SKM-1 treated with dmso at 0.1 percent for 144 hours (cell line): ENCODE results near the gene S100A8.
"Not testable (repeated sequence)": the region's sequence is repeated elsewhere in the genome, so short reads cannot be mapped to it uniquely, and the experiment has no call there.

ENCODE experiments used
- DNase-seq: peaks from one replicate; lab custom pipeline; 2025; ENCODE audit not compliant: unreplicated experiment; lab: John Stamatoyannopoulos, UW

S100A8 gene

GRCh38 chr1:153348511-153349362 lies 42.1 kb downstream of the S100A8 start, which contains the start of gene PGLYRP4:
Gene PGLYRP4, minus strand, starts transcription at chr1:153348841. Its CDS starts 909 bp downstream, at chr1:153347932.
- no peak for DNase-seq

- no peak for DNase-seq
These were observed 43.0 kb downstream of the S100A8 start for GRCh38 chr1:153347856-153348255.

- DNase-seq, result not testable (repeated sequence)
These were observed 43.8 kb downstream of the S100A8 start for GRCh38 chr1:153347049-153347448.

- no peak for DNase-seq
These were observed 44.7 kb downstream of the S100A8 start for GRCh38 chr1:153346077-153346723.

- no peak for DNase-seq
These were observed 45.4 kb downstream of the S100A8 start for GRCh38 chr1:153345187-153346076.

- DNase-seq, result peak; percentile 98
These were observed 46.2 kb downstream of the S100A8 start for GRCh38 chr1:153344718-153345025.

GRCh38 chr1:153343811-153344717 lies 46.8 kb downstream of the S100A8 start:
- no peak for DNase-seq

- no peak for DNase-seq
These were observed 47.7 kb downstream of the S100A8 start for GRCh38 chr1:153343040-153343681.

- DNase-seq, result no peak
These were observed 48.7 kb downstream of the S100A8 start for GRCh38 chr1:153342178-153342577.

GRCh38 chr1:153341431-153341934 lies 49.4 kb downstream of the S100A8 start:
- DNase-seq, result no peak

GRCh38 chr1:153340356-153340755 lies 50.5 kb downstream of the S100A8 start:
- no peak for DNase-seq
